CD4-positive, alpha-beta T cell treated with Interleukin-10 for 1 hour (primary cell): ENCODE results near the gene EMID1.

Experiments
- DNase-seq: peaks from one replicate; pipeline ENCODE4 v3.0.0-alpha.2; 2020

EMID1 gene

DNA sequence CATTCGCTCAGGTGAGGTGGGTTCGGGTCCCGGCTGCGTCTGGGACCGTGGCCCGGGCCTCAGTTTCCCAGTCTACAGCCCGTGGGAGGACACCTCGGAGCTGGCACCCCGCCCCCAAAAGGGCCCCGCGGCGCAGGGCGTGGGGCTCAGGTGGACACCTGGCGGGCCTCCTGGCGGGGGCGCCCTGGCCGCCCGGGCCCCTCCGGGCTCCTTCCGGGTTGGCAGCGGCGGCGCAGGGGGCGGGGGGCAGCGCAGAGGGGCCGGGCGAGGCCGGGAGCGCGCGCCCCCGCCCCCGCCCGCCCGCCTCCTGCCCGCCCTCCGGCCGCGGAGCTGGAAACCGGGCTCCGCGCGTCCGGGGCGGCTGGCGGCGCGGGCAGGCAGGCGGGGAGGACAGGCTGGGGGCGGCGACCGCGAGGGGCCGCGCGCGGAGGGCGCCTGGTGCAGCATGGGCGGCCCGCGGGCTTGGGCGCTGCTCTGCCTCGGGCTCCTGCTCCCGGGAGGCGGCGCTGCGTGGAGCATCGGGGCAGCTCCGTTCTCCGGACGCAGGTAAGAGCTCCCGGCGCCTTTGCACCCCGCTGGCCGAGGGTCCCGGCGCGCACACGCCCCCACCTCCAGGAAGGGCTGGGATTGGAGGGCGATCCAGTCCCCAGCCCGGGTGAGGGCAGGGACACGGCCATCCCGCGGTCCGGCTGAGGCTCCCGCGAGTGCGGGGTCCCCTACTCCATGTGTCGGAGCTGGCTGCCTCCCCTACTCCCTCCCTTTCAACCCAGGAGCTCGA is at the start of gene EMID1:
EMID1 (plus strand) TSS at position 303 of the 778 bp plus-strand sequence; CDS start at position 446, 143 bp downstream.
- DNase-seq = no peak

DNA sequence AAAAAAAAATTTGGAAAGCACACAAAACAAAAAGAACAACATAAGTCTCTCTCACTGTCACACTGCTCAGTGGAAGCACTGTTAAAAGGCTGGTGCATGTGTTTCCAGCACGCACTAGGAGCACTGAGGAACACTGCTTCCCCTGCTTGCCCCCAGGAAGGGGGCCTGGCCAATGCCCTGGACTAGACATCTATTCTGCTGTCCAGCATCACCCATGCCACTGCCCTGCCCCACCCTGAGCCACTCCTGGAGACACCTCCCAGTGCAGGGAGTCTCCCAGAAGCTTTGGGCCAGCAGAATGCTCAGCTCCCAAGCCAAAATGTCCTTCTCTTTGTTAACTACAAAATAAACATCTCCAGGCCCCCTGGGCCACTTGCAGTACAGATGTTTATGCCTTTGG is 49.7 kb upstream of the EMID1 start:
- DNase-seq = no peak

DNA sequence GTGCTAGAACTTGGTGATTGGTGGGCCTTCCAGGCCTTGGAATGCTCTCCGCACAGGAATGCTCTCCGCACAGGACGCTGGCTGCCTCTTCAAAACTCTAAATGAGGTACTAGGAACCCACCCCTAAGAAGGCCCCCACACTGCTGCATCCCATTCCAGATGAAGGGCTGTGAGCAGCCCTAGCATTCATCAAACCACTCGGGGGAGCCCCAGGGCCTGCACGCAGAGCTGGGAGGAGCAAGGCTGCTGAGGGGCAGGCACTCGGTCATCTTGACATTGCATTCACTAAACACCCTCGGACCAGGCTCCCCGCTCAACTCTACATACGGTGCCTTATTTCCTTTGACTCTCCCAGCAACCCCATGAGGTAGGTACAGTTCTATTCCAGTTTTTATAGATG is 49.2 kb upstream of the EMID1 start:
- no peak for DNase-seq

DNA sequence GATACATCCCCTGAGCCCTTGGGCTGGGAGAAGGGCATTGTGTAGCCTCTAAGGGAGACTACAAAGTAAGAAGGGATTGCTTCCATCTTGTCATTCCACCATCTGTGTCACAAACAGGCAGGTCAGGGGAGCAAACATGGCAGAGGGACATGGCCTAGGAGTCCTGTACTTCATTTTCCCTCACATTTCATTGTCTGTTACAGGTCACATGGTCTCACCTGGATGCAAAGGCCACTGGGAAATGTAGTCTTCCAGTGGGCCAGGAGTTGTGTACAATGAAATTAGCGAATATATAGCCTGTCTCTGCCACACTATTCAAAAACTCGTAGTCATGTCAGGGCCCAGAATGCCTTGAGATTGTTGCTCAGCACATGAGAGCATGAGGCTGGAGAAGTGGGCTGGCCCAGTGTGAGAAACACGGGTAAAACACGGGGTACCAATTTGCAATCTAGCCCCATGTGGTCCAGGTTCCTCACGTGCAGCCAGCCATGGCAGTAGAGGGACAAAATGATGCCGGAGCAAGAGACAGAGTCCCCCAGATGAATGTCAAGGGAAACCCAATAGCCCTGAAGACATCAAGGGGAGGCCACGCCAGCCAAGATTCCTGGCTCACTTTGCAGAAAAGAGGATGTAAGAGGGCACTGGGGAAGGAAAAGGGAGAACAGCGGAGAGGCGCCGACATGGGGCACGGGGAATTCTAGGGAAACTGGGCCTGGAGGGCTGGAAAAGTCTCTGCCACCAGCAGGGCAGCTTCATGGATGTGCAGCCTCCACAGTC is 47.7 kb upstream of the EMID1 start:
- no peak for DNase-seq

DNA sequence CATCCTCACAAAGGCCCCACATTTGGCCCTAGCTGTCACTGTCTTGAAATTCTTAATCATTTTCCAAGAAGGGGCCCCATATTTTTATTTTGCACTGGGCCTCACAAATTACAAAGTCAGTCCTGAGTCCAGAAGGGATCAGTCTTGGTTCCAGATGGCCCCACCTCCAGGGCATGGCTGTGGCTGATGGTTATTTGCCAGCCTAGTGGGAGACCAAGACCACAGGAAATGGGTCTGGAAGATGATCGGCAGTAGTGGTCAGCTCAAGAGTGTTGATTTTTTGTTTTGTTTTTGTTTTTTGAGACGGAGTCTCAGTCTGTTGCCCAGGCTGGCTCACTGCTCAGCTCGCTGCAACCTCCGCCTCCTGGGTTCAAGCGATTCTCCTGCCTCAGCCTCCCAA is 47.1 kb upstream of the EMID1 start:
- DNase-seq = no peak

DNA sequence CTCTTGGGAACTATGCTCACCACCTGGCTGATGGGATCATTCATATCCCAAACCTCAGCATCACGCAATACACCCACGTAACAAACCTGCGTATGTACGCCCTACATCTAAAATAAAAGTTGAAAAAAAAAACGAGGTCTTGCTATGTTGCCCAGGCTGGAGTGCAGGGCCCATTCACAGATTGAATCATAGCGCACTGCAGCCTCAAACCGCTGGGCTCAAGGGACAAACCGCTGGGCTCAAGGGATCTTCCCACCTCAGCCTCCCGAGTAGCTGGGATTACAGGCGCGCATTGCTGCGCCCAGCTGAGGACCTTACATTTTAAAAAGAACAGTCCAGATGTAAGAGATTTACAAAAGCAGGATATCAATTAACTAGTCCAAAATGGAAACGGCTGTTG is 41.9 kb upstream of the EMID1 start:
- no peak for DNase-seq

DNA sequence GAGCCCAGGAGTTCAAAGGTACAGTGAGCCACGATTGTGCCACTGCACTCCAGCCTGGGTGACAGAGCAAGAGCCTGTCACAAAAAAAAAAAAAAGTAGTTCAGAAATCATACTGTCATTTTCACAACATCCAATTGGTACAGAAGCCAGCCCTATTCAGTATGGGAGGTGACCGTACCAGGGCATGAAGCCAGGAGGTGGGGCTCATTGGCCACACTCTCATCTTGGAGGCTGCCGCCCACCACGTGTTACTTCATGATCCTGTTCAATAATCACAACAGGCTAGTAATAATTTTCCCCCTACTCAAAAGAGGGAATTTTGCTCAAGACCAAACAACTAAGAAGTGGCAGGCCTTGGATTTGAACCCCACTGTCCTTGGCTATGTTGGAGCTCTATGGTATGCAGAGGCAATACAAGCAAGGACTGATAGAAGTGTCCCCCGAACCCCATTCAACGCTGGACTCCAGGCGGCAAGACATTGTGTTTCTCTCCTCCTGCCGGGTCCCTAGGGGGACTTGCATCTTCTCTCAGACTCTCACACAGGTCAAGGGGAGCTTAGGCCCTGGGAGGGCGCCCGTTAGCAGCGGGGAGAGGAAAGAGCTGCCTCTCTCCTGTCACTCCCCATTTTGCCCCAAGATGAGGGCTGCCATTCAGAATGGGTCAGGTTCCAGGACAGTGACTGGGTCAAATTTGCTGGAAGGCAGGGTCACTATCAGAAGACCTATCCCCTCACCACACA is 40.2 kb upstream of the EMID1 start:
- no peak for DNase-seq

DNA sequence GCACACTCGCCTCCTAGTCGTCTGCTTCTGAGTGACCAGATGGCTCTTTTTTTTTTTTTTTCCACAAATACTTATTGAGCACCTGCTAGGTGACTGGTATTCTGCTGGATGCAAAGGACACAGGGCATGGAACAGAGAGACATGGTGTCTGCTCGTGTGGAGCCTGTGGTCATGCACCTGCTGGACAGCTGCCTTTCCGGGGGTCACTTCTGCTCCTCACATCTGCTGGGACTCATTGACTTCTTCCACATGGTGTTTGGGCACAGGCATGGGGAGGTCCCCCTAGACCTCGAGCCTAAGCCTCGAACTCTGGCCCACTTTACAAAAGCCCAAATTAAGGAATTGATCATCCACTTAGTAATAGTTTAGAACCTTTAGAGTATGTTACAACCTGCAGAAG is 39.5 kb upstream of the EMID1 start:
- DNase-seq = no peak

DNA sequence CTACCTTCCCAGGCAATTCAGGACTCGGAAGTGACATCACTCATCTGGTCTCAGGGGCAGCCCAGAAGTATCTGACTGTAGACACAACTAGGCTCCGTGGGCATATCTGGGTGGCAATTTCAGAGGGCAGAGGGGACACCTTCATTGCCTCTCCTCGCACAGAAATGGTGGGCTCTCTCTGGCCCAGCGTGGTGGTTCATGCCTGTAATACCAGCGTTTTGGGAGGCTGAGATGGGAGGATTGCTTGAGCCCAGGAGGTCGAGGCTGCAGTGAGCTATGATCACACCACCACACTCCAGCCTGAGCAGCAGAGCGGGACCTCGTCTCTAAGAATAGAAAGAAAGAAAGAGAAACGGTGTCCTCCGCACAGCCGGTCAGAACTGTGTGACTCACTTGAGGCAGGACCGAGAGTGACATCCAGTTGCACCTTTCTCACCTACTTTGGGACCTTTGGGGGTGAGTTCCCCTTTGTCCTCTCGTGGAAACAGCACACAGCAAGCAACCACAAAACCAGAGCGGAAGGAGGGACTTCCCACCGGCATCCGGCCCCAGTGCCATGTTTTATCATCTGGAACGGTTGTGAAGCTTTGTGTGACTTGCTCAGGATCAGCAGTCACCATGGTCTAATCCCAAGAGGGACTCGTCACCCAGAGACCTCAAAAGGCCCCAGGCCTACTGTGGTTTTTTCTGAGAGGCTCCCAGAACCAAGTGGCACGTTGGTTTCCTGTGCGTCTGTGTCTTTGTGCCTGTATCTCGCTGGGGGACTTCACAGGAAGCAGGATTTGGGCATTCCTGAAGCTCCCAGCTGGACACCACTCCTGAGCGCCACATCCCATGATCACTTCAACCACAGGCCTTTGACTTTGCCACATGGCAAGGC is 38.4 kb upstream of the EMID1 start:
- peak; percentile 38 for DNase-seq

DNA sequence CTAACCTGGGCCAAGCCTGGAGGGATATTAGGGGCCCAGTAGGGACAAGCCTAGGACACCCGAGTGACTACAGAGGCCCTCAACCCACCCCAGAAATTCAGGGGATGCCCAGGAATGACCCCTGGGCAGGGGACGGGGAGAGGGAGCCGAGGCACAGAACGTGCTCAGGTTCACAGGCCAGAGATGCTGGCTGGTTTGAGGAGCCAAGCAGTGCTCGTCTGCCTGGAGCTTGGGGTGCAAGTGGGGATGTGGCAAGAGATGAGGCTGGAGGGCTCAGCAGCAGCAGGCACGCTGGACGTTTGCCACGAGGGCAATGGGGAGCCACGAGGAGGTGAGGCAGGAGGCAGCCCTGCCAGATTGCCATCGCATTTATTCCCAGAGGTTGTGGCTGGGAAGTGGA is 34.0 kb upstream of the EMID1 start:
- no peak for DNase-seq

DNA sequence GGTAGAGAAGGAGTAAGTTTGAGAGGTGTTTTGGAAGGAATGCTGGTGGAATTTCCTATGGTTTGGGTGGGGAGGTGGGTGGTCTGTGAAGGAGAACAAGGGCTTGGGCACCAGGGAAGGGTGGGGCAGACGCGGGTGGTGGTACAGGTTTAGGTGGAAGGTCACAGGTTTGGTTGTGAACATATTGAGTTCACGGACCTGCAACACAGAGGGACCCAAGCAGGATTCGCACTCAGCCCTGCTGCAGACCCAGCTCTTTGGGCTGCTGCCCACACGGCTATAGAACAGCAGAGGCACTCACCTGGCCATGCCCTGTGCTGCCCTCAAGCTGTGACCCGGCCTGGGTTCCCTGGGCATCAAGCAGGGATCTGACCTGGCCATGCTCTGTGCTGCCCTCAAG is 33.5 kb upstream of the EMID1 start:
- no peak for DNase-seq

DNA sequence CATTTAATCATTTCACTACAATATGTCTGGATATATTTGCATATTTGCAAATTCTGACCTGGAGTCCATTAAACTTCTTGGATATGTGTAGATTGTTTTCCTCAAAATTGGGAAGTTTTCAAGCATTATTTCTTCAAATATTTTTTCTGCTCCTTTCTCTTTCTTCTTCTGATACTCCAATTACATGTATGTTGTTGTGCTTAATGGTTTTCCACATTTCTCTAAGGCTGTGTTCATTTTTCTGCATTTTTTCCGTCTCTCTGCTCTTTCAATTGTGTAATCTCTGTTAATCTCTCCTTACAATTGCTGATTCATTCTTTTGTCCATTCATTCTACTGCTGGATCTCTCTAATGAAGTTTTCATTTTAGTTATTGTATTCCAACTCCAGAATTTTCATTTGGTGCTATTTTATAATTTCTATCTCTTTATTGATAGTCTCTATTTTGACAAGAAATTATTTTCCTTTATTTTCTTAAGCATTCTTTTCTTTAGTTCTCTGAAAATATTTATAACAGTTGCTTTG is 30.3 kb upstream of the EMID1 start:
- no peak for DNase-seq

DNA sequence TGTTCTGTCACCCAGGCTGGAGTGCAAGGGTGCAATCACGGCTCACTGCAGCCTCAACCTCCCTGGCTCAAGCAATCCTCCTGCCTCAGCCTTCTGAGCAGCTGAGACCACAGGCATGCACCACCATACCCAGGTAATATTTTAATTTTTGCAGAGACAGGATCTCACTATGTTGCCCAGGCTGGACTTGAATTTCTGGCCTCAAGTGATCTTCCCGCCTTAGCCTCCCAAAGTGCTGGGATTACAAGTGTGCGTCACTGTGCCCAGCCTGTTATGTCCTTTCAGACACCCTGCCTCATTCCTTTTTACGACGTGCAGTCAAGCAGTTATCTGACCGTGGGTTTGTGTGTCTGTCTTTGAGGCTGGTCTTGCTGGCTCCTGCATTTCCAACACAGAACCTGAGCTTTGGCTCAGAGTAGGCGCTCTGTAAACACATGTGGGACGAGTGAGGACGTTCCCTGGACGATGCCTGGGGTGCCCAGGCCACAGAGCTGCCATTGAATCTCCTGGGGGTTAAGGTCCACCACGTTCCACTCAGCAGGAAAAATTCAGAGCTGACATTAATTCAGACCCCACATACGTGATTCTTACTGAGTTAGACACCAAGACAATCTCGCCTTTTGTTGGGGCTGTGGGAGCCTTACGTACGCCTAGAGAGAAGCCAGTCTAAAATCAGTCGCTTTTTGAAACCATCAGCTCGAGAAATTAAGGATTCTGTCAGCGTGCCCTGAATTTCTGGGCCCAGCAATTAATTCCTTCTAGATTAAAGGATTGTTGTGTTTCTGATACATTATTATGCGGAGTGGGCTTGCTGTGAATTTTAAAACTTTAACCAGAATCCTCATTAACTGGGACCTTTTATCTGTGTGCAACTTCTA is 21.5 kb upstream of the EMID1 start:
- no peak for DNase-seq

DNA sequence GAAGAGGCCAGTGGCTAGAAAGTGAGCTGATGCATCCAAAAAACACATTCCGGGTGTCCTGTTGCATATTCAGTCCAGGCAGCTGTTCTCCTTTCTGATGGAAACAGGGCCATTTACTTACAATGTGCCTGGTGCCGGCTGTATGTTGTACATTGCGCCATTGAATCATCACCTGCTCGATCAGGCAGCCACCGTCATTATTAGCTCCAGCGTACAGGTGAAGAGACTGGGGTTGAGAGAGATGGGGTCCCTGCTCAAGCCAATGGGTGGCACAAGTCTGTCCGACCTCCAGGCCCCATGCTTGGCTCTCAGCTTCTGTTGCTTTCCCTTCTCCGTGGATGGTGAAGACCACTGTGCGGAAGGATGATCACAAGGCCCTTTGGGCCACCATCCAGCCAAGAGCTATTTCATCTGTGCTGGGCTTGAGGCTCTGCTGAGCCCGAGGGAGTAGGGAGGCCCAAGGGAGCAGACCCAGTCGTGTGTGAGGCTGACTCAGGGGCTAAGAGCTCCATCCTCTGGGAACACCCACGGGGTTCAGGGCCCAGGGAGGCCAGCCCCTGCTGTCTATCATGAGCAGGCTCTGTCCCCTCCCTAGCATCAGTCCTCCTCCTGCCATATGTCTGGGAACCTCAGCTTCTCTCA is 20.7 kb upstream of the EMID1 start:
- no peak for DNase-seq

DNA sequence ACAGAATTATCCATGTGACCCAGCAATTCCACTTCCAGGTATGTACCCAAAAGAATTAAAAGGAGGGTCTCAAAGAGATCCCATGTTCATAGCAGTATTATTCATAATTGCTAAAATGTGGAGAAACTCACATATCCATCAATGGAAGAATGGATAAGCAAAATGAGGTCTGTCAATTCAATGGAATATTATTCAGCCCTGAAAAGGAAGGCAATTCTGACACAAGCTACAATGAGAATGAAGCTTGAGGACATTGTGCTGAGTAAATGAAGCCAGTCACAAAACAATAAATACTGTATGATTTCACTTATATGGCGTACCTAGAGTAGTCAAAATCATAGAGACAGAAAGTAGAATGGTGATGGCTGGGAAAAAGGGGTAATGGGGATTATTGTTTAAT is 19.4 kb upstream of the EMID1 start:
- no peak for DNase-seq

DNA sequence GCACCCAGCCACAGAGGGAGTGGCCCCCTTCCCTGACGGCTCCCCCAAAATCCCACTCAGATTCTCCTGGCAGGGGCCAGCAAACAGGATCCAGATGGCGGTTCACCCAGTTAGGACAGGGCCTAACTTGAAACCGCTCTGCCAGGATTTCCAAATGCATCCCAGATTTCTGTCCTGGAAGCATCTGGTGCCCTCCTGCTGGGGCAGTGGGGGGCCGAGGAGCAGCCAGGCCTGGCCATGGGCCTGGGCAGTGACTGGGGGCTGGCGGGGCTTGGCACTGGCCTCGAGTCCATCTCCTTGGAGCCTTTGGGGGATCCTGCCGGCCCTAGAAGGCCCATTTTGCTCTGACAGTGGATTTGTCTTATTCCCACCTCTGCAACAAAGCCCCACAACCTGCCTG is 17.9 kb upstream of the EMID1 start:
- DNase-seq = no peak

DNA sequence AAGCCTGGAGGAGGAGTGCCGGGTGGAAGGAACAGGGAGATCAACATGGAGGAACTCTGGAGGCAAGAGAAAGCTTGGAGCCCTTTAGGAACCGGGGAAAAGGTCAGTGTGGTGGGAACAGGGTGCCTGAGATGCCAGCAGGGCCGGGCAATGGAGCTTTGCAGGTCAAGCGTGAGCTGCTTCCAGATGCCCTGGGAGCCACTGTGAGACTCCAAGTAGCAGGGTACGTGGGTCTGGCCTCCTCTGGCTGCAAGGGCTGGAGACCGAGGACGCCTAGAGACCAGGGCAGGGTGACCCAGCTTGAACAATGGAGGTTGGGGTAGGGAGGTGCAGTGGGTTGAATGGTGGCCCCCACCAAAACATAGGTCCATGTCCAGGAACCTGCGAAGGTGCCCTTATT is 15.6 kb upstream of the EMID1 start:
- DNase-seq = no peak

DNA sequence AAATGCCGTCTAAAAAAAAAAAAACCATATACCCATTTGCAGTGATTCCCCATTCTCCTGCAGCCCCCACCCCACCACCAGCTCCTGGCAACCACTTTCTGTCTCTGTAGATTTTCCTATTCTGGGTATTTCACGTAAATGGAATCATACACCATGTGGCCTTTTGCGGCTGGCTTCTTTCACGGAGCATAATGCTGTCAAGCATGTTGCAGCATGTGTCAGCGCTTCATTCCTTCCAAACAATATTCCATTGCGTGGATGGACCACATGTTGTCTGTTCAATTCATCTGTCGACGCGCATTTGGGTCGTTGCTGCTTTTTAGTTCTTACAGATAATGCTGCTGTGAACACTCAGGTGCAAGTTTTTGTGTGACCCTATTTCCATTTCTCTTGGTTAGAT is 14.8 kb upstream of the EMID1 start:
- no peak for DNase-seq

DNA sequence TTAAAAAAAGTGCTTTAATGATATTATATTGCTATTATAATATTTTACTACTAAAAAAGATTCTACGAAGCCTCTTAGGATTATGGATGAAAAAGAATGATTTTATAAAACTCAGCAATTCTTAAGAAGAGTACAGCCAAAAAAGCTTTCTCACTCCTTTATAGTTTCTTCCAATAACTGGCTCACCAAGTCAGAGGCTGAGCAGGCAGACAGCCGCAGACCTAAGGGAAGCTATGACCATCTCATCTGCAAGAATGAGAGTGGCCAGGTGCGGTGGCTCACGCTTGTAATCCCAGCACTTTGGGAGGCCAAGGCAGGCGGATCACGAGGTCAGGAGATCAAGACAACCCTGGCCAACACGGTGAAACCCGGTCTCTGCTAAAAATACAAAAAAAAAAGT is 12.7 kb upstream of the EMID1 start:
- no peak for DNase-seq

DNA sequence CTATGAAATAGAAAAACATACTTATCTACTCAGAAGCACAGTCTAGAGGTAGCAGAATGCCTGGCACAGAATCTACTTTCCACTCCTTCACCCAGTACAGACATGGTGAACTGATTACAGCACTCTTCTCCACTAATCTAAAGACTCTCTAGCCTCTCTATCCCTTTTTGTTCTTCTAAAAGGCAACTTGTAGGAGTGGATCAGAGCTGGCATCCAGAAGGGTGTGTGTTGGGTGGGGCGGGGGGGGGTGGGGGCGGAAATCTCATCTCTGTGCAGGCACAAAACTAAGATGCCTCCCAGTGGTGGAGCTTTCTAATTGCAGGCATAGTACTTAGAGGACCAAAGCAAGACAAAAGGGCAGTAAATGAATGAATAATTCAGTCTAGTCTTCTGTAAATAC is 11.5 kb upstream of the EMID1 start:
- no peak for DNase-seq
